IMR-90 (cell line): ENCODE results near the gene SNRNP70. TPM values are rescaled to one million over a fixed set of nuclear protein-coding genes. Genes with fewer than 3 reads are reported as not detected.

Experiments used
- ATAC-seq: fragments of 200-7000 bp; cut with Tn5 transposase; 2 replicates; pipeline ENCODE4 v1.9.1; 2020; ENCODE audit warnings: low read depth, mild to moderate bottlenecking, moderate library complexity
- BruUV-seq: library from RNA; stranded (reverse); fragments of 400-500 nt; replicated peaks from 2 replicates; lab custom pipeline; 2021; lab: Mats Ljungman, UMichigan
- CTCF ChIA-PET: fragments of 300-600 bp; formaldehyde crosslinking; extraction: SDS; loops from one replicate; lab custom pipeline; 2021; ENCODE audit warnings: antibody characterized with exemption; lab: Yijun Ruan, JAX
- POLR2A ChIA-PET: fragments of 300-600 bp; sonication (Branson Sonifier 250); formaldehyde crosslinking; loops from one replicate; lab custom pipeline; 2022; ENCODE audit warnings: antibody characterized with exemption; ENCODE audit not compliant: unreplicated experiment; lab: Charles Lee
- DNase-seq: peaks from one replicate; pipeline ENCODE4 v3.0.0; 2013
- H2AFZ ChIP-seq: replicated peaks from 2 replicates; pipeline ENCODE3; 2013; ENCODE audit warnings: low read length, mild to moderate bottlenecking; ENCODE audit not compliant: poor library complexity
- H2AK5ac ChIP-seq: 2 replicates; pipeline ENCODE4 v1.6.1; 2013; ENCODE audit warnings: low read depth, low read length, inconsistent platforms
- H2AK9ac ChIP-seq: replicated peaks from 2 replicates; pipeline ENCODE3; 2013; ENCODE audit warnings: mild to moderate bottlenecking, low read depth, low read length, moderate library complexity; ENCODE audit not compliant: poor library complexity
- H2BK120ac ChIP-seq: 2 replicates; pipeline ENCODE4 v1.6.1; 2013; ENCODE audit warnings: low read depth, low read length, inconsistent platforms
- H2BK15ac ChIP-seq: 3 replicates; pipeline ENCODE4 v1.6.1; 2013; ENCODE audit warnings: low read depth, low read length, inconsistent platforms
- H2BK20ac ChIP-seq: 2 replicates; pipeline ENCODE4 v1.6.1; 2013; ENCODE audit warnings: low read depth, mild to moderate bottlenecking, inconsistent platforms, low read length, moderate library complexity
- H2BK5ac ChIP-seq: 2 replicates; pipeline ENCODE4 v1.6.1; 2013; ENCODE audit warnings: mild to moderate bottlenecking, low read depth, low read length, inconsistent platforms; ENCODE audit not compliant: poor library complexity, severe bottlenecking
- H3K14ac ChIP-seq: replicated peaks from 2 replicates; pipeline ENCODE4 v1.6.1; 2013; ENCODE audit warnings: low read depth, low read length, inconsistent platforms
- H3K18ac ChIP-seq: 2 replicates; pipeline ENCODE4 v1.6.1; 2013; ENCODE audit warnings: low read depth, low read length, control low read depth
- H3K23ac ChIP-seq: 2 replicates; pipeline ENCODE4 v1.6.1; 2013; ENCODE audit warnings: low read depth, low read length, inconsistent platforms
- H3K27ac ChIP-seq: 2 replicates; pipeline ENCODE4 v1.5.1; 2013; ENCODE audit warnings: mild to moderate bottlenecking, control low read depth, low read length; ENCODE audit not compliant: insufficient read depth
- H3K27me3 ChIP-seq: 2 replicates; pipeline ENCODE4 v1.6.1; 2013; ENCODE audit warnings: low read length; ENCODE audit not compliant: control insufficient read depth, insufficient read depth
- H3K36me3 ChIP-seq: 2 replicates; pipeline ENCODE4 v1.6.1; 2013; ENCODE audit warnings: low read length, mixed read lengths; ENCODE audit not compliant: control insufficient read depth, insufficient read depth
- H3K4ac ChIP-seq: 2 replicates; pipeline ENCODE4 v1.6.1; 2013; ENCODE audit warnings: low read depth, low read length, inconsistent platforms
- H3K4me1 ChIP-seq: 2 replicates; pipeline ENCODE4 v1.6.1; 2013; ENCODE audit warnings: low read length, mixed read lengths; ENCODE audit not compliant: control insufficient read depth, insufficient read depth
- H3K4me2 ChIP-seq: 2 replicates; pipeline ENCODE4 v1.6.1; 2013; ENCODE audit warnings: low read depth, mild to moderate bottlenecking, control low read depth, low read length, moderate library complexity
- H3K4me3 ChIP-seq: 2 replicates; pipeline ENCODE4 v1.5.1; 2013; ENCODE audit warnings: low read depth, mild to moderate bottlenecking, control low read depth, low read length, moderate library complexity; ENCODE audit not compliant: insufficient read depth
- H3K56ac ChIP-seq: 2 replicates; pipeline ENCODE4 v1.6.1; 2013; ENCODE audit warnings: low read length, inconsistent platforms; ENCODE audit not compliant: insufficient read depth; ENCODE audit errors: extremely low read depth
- H3K79me1 ChIP-seq, 2 experiments: 2 replicates each; pipeline ENCODE4 v1.6.1; 2013; ENCODE audit warnings: low read length in 2 of 2, inconsistent platforms in 1 of 2, low read depth in 1 of 2
- H3K9ac ChIP-seq: 2 replicates; pipeline ENCODE4 v1.6.1; 2013; ENCODE audit warnings: low read depth, low read length, control low read depth
- H3K9me1 ChIP-seq: 2 replicates; pipeline ENCODE4 v1.6.1; 2013; ENCODE audit warnings: low read length, inconsistent platforms; ENCODE audit not compliant: insufficient read depth
- H3K9me3 ChIP-seq: 2 replicates; pipeline ENCODE4 v1.6.1; 2013; ENCODE audit warnings: low read length; ENCODE audit not compliant: control insufficient read depth, insufficient read depth
- H4K20me1 ChIP-seq: 2 replicates; pipeline ENCODE4 v1.6.1; 2013; ENCODE audit warnings: low read length, inconsistent platforms; ENCODE audit not compliant: insufficient read depth
- H4K5ac ChIP-seq: 2 replicates; pipeline ENCODE4 v1.6.1; 2013; ENCODE audit warnings: mild to moderate bottlenecking, low read depth, low read length, control low read depth
- H4K8ac ChIP-seq, 2 experiments: 2 replicates each; pipeline ENCODE4 v1.6.1; 2013; ENCODE audit warnings: low read depth in 2 of 2, low read length in 2 of 2, control low read depth in 1 of 2, inconsistent platforms in 1 of 2
- H4K91ac ChIP-seq: 2 replicates; pipeline ENCODE4 v1.6.1; 2013; ENCODE audit warnings: low read depth, low read length, inconsistent platforms; ENCODE audit not compliant: insufficient read depth
- CHD1 ChIP-seq: IDR thresholded peaks from 2 replicates; pipeline ENCODE4 v1.6.1; 2012; ENCODE audit warnings: low read depth, low read length, improper control_type of control experiment
- MAFK ChIP-seq: IDR thresholded peaks from 2 replicates; pipeline ENCODE4 v1.6.1; 2012; ENCODE audit warnings: low read depth, low read length, improper control_type of control experiment
- MAZ ChIP-seq: IDR thresholded peaks from 2 replicates; pipeline ENCODE4 v1.6.1; 2012; ENCODE audit warnings: low read depth, mild to moderate bottlenecking, low read length, improper control_type of control experiment, moderate library complexity, borderline replicate concordance
- MXI1 ChIP-seq: IDR thresholded peaks from 2 replicates; pipeline ENCODE4 v1.6.1; 2012; ENCODE audit warnings: low read depth, mild to moderate bottlenecking, low read length, moderate library complexity, borderline replicate concordance
- USF2 ChIP-seq: fragments of 150-350 bp; IDR thresholded peaks from 2 replicates; pipeline ENCODE4 v1.6.1; 2017; ENCODE audit warnings: mild to moderate bottlenecking, antibody characterized with exemption, low read length, low read depth
- WGBS, 2 experiments: methylation state at CpG; one replicate each; pipeline versions ENCODE4 v1.1.5 to v1.1.7; 2013; ENCODE audit warnings: missing lambda C conversion rate in 2 of 2; ENCODE audit not compliant: insufficient read length in 1 of 2; ENCODE audit errors: extremely low coverage in 2 of 2; 5-methylcytosine and 5-hydroxymethylcytosine counted together
- dilution Hi-C: fragments of 300-500 bp; cut with HindIII; formaldehyde crosslinking; loops from one replicate; pipeline ENCODE4 v1.14.3; 2018; ENCODE audit warnings: low sequenced_read_pairs; ENCODE audit not compliant: unreplicated experiment
- in situ Hi-C: fragments of 300-500 bp; cut with MboI; formaldehyde crosslinking; loops from 3 replicates; pipeline ENCODE4 v1.14.3; 2019; ENCODE audit warnings: low sequenced_read_pairs, inconsistent platforms, mixed read lengths
- intact Hi-C: fragments of 100-400 bp; cut with micrococcal nuclease; formaldehyde crosslinking; loops from 2 replicates; pipeline ENCODE4 v1.10.0; 2022
- polyA plus RNA-seq, 3 experiments: library from polyadenylated mRNA; depleted of rRNA; stranded (reverse); fragments of >200 nt; gene quantifications; 2 replicates each; pipeline ENCODE4 v1.2.3, GENCODE V29; 2012; ENCODE audit warnings: low replicate concordance in 1 of 3
- total RNA-seq: library from RNA; depleted of rRNA; stranded (reverse); fragments of >200 nt; gene quantifications from 2 replicates; pipeline ENCODE4 v1.2.3, GENCODE V29; 2012

SNRNP70 gene
- total and polyA plus RNA-seq, 2 of the 4 experiments (the other 2 are of a cell fraction) = 72.8 to 200 TPM

- no peak for TF ChIP-seq USF2
Measured at GRCh38 chr19:49133621-49134454, 48.6 kb downstream of the SNRNP70 start (continued).

GRCh38 chr19:49135686-49136085 is 50.4 kb downstream of the SNRNP70 start:
- Histone ChIP-seq H2AFZ (no peak overlapping the region), H3K9ac (no peak overlapping the region), H3K4me3 (no peak overlapping the region), H3K23ac (no peak overlapping the region), H3K56ac (no peak overlapping the region), H4K8ac (no peak overlapping the region), H3K79me1 (no peaks in the 10 kb centered on the region), H3K14ac (no peak overlapping the region), H3K27me3 (no peaks in the 10 kb centered on the region), H3K36me3 (no peaks in the 10 kb centered on the region), H4K20me1 (no peaks in the 10 kb centered on the region), H3K4ac (no peak overlapping the region), H3K9me1 (peaks cover 6% of the 10 kb centered on the region; the same call in 1 of the 2 replicates), H2BK20ac (no peak overlapping the region), H3K27ac (no peak overlapping the region), H3K4me2 (no peak overlapping the region), H2BK120ac (no peak overlapping the region), H2AK9ac (no peak overlapping the region), H4K91ac (no peak overlapping the region), H2BK15ac (no peak overlapping the region), H3K18ac (no peak overlapping the region), H3K9me3 (no peaks in the 10 kb centered on the region), H2AK5ac (no peak overlapping the region), H4K5ac (no peak overlapping the region), H3K4me1 (peaks cover 2% of the 10 kb centered on the region), H2BK5ac (no peak overlapping the region)
- TF ChIP-seq MAZ (no peak), CHD1 (no peak), MAFK (no peak), USF2 (no peak), MXI1 (no peak)
- in situ Hi-C loops = no loop called here
- no TSS peak for BruUV-seq
- ATAC-seq = no peak
- ChIA-PET CTCF (no interaction called here), POLR2A (no interaction called here)
- WGBS, 2 experiments = no CpG with 5 or more reads among the region's 5 CpGs
- dilution Hi-C loops = no loop called here
- intact Hi-C loops = no loop called here
- DNase-seq = no peak
